NCI-H510A treated with DMSO at 0.1 percent for 48 hours (cell line): ENCODE data around the gene EIPR1.

Experiments
- DNase-seq: peaks from one replicate; lab custom pipeline; 2025; lab: John Stamatoyannopoulos, UW

The EIPR1 gene

DNA sequence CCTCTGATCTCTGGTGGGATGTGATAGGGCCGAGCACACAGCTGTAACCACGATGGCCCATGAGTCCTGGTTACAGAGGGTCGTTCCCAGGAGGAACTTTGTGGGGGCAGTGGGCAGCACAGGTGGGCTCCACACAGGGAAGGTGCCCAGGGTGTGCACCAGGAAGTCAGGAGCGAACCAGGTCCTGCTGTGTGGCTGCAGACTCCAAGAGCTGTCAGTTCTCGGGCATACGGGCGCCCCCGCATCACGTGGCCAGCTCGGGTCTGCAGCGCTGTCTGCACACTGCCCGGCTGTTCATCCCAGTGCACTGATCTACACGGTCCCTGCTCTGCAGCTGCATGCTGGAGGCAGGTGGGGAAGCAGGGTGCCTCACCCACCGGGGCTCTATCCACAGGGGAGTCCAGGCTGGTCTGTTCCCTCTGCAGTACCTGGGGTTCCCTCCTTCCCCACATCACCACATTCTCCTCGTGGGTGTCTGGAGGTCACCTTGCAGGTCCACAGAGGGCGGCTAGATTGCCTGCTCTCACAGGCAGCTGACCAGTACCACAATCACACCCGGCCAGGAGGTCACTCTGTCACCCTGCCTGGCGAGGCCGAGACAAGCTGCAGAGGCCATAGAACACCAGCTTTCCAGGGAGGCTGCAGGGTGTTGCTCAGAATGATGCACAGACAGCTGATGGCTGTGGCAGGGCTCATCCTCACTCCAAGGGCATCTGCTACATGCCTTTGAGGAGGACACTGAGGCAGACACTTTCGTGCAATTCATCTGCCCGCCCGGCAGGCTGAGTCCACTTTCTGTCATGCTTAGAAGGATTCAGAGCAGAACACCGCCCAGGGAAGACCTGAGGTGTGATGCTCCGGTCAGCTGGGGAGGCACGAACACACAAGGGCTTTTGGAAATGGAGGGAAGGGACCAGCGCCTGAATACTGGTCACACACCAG, 202.7 kb downstream of the EIPR1 start:
- no peak for DNase-seq

DNA sequence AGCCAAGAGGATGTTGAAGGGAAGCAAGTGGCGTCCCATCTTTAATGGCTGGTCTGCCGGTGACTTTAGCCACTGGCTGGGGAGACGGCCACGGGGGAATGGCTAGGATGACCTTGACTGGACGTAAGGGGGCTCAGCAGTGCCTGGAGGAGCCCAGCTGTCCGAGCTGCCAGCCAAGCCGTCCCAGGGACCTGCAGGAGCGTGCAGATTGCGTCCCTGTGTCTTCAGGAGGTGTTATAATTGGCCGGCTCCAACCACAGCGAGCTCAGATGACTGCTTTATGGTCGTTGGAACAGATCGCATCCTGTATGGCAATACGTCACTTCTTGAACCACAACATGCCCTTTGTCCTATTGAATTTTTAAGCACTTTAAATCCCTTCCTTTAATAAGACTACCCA, 204.6 kb downstream of the EIPR1 start:
- no peak for DNase-seq

DNA sequence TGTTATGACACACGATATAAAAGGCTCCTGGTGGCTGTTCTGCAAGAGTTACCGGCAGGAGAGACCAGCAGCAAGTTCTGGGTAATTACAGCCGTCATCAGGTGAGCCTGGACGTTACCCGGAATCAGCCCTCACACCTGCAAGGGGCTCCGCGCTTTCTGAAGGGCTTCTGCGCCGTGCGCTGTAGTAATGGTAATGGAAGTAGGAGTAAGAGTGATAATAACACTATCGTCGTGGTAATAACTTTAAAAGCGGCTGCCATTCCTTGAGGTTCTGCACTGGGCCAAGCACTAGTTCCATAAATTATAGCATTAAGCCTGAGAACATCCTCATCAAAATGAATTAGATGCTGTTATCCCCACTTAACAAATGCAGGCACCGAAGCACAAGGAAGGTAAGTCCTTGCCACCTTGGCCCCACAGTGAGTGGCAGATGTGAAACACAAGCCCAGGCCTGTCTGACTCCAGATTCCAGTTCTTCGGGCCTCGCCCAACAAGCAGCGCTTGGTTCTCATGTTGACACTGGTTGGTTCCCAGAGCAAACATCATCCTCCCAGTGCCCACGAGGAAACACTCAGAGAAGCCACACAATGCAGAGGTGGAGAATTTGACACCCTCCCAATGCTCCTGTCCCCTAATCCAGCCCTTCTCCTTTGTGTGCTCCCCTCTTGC, 205.2 kb downstream of the EIPR1 start:
- peak; percentile 81 for DNase-seq

DNA sequence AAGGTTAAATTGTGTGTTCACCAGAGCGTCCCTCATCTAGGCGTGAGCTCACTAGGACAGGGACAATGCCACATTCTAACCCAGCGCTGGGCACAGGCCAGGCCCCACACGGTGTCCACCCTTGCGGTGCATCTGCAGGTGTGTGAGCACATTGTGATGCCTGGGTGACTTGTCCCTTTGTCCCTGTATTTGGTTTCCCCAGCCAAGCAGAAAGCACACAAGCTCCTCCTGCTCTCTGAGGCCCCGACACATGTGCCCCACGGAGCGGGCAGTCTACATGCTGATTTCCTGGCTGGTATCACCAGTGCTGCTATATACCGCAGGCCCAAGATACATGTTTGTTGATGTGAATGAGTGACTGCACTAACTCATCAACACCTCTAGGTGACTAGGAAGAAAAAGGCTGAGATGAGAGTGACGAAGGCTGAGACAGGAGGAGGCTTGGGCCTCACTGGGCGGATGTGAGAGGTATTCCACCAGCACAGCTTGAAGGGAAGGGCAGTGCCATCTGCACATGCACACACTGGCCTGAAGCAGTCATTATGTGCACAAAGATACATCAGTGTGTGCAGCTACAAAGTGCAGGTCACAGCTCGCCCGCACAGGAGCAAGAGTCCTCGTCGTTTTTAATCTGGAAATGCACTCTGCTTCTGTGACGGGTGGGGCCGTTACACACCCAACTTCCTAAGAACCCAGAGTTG, 205.9 kb downstream of the EIPR1 start:
- peak; percentile 69 for DNase-seq

- no peak for DNase-seq
Observed at GRCh38 chr2:3170792-3171455, 206.7 kb downstream of the EIPR1 start.

DNA sequence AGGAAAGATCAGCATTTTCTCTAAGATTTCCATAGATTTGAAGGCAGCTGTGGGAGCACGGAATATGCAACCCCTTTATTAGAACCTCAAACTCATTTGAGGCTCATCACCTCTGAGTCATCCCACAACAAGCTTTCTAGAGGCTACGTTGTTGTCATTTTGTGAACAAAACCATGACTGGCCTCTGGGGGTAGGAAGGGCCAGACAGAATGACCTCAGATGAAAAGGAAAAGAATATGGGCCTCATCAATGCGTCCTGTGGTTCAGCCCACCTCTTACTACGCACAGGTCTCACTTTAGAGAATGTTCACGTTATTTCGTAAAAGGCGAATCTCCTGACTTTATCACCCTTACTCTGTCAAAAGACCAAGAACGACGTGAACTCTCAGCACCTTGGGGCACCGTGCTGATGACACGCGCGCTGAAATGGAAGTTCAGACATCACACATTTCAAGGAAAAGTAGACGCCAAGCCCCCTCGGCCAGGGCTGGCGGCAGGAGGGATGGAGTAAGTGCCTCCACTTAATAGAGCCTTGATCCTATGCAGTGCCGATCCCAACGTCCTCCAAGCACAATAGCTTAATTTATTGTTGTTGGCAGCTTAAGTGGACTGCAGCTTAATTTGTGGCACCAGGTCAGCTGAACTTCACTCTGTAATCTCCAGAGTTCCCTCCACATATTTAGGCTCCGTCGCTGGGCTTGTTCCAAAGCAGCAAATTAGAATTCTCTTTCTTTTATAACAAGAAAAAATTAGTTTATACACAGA, 208.3 kb downstream of the EIPR1 start:
- peak; percentile 69 for DNase-seq

- no peak for DNase-seq
Observed at GRCh38 chr2:3168230-3168891, 209.3 kb downstream of the EIPR1 start.

DNA sequence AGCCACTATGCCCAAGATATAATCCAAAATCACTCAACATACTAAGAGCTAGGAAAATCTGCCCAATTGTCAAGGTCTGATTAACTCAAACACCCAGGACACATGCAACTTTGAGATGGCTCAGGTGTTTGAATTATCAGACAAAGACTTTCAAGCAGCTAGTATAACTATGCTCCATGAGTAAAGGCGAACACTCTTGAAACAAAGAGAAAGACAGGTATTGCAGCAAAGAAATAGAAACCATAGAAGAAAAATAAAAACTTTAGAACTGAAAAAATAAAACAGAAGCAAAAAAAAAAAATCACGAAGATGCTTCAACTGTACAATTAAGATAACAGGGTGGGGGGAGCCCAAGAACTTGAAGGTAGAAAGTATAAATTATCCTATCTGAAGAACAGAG, 214.2 kb downstream of the EIPR1 start:
- DNase-seq, result no peak

DNA sequence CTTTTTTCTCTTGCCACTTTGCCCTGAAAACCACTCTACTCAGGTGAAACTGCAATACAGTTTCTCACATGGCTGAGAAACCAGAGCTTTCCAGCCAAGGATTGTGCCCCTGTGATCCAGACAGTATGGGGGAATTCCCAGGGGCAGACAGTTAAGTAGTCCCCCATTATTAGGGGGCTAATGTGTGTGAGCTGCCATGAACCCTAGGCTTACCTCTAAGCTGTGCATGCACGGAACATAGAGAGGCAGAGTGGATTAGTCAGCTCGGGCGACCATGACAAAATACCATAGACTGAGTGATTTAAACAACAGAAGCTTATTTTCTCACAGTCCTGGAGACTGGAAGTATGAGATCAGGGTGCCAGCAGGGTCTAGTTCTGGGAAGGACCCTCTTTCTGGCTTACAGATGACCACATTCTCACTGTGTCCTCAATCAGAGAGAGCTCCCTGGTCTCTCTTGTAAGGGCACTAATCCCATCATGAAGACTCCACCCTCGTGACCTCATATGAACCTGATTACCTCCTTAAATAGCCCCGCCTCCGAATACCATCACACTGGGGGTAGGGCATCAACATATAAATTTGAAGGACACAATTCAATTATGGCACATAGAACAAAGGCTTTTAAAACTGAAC, 215.1 kb downstream of the EIPR1 start:
- no peak for DNase-seq

DNA sequence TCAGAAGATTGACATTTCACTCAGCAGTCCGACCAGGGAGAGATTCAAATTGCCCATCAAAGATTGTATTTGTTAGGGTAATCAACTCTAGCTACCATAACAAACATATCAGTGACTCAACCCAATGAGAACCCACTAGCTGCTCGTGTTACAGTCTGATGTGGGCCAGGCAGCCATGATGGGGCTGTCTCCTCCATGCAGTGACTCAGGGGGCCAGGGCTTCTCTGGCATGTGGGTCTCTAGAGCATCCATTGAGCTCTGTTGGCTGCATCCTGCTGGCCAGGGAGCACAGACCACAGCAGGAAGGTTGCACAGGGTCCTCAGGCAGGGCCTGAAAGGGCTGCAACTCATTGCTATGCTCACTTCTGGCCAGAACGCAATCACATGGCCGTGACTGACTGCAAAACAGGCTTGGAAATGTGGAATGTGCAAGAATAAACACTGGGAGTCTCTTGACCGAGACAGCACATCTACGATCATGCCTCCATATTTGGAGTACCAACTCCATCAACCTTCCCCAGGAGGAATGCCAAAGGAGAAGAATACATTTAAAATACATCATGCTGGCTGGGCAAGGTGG, 216.8 kb downstream of the EIPR1 start:
- no peak for DNase-seq

GRCh38 chr2:3159782-3160545, 217.7 kb downstream of the EIPR1 start:
- no peak for DNase-seq

DNA sequence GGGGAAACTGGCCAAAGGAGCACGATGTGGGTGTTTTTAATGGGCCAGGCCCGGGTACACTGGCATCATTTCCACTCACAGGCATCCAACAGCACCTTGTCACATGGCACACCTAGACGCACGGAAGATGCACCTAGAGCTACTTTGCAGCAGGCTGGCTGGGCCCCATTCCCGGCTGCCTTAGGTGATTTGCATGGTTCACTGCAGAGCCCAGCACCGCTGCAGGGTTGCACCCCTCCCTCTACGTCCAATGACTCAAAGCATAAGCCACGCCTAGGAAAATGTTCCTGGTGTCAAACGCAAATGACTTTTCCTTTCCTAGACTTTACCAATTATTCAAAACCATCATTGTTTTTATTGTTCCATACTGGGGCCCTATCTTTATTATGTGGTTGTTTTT, 222.9 kb downstream of the EIPR1 start:
- no peak for DNase-seq

GRCh38 chr2:3154146-3154545, 223.5 kb downstream of the EIPR1 start:
- DNase-seq, result no peak

GRCh38 chr2:3151153-3151918, 226.3 kb downstream of the EIPR1 start:
- DNase-seq, result no peak

DNA sequence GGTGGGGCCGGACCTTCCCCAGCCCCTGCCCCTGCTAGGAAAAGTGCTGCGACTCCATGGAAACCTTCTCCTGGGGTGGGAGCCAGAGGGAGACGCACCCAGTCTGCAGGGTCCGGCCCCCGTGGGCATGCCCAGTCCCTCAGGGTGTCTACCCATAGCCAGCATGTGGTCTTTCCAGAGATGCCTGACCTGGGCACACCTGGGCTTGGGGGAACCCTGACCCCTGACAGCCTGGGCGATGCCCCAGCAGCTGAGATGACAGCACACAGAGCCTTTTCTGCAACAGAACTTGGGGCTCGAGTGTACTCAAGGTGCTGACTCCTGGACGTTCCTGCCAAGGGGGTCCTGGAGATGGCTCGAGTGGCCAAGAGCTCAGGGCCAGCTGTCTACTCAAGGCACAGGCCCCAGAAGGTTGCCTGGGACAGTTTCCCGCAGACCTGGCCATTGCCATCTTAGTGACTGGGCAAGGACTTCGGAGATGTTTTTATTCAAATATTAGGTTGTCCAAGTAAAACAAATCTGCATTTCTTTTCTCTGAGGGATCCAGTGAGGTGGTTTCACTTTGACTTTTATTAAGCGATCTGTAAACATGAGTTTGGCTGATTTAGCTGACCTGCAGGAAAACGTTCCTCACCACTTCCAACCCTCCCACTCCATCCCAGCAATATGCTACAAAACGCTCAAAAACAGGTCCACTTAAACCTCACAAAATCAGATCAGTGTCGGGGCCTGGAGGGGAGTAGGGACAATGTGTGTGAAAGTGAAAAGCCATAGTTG, 228.0 kb downstream of the EIPR1 start:
- DNase-seq, result no peak

- DNase-seq, result no peak
Observed at GRCh38 chr2:3148716-3149115, 228.9 kb downstream of the EIPR1 start.

DNA sequence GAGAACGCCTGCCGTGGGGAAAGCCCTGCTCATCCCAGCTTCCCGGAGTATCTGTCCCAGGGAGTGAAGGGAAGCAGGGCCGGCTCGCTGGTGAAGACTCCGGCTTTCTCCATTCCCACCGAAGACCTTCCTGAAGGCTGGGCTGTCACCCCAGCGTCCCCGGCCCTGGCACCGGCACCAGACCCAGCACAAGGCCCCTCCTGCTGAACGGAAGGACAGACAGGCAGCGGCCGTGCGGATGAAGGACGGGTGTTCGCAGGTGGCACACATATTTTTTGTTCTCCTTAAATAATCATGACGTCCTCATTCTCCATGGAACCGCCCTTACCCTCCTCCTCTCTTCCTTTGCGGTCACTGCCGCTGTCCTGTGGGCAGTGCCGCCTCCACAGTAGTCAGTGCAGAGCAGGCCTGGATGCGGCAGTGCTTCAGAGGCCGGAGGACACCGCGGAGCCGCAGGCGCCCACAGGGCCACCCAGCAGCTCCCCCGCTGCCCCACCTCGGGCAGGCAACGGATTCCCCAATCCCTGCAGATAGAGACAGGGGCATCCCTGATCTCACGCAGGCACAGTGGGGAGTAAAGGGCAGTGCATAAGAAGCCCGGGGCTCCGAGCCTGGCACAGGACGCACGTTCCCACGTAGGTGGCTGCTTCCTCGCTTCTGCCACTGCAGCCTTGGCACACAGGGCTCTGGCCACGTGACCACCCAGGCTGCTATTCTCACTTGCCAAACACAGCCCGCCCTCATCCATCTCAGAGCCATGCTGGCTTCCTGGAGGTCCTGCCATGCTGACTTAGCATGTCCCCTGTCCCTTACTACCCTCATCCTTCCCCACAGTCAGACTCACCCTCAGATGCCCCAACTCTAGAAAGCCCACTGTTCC, 229.7 kb downstream of the EIPR1 start:
- no peak for DNase-seq
